ENCODE measurements around the gene PRRG3.
A peak's percentile ranks its signal among the peaks of the same experiment; 100 is the strongest.

PRRG3 gene

GRCh38 chrX:151710457-151710856 lies 15.2 kb downstream of the PRRG3 start:
- DNase-seq, result no peak

GRCh38 chrX:151711154-151711553 lies 15.9 kb downstream of the PRRG3 start:
- no peak for DNase-seq

- peak; percentile 0 for DNase-seq
Observed at GRCh38 chrX:151711787-151712186, 16.5 kb downstream of the PRRG3 start.

GRCh38 chrX:151712253-151712652 lies 17.0 kb downstream of the PRRG3 start:
- no peak for DNase-seq

- peak; percentile 10 for DNase-seq
Observed at GRCh38 chrX:151713849-151714248, 18.6 kb downstream of the PRRG3 start.

- DNase-seq, result no peak
Observed at GRCh38 chrX:151714362-151714761, 19.1 kb downstream of the PRRG3 start.

GRCh38 chrX:151715752-151716151 lies 20.5 kb downstream of the PRRG3 start, which contains the start of gene FATE1:
Gene FATE1 (plus strand): TSS chrX:151716035. CDS start chrX:151716120, 85 bp downstream.
- no peak for DNase-seq

GRCh38 chrX:151722241-151722846 lies 27.1 kb downstream of the PRRG3 start:
- DNase-seq, result peak; percentile 10

GRCh38 chrX:151723156-151723760 lies 28.0 kb downstream of the PRRG3 start:
- DNase-seq, result no peak

- no peak for DNase-seq
Observed at GRCh38 chrX:151724563-151725337, 29.5 kb downstream of the PRRG3 start.

GRCh38 chrX:151725338-151725614 lies 30.0 kb downstream of the PRRG3 start:
- DNase-seq, result no peak

GRCh38 chrX:151726751-151727150 lies 31.5 kb downstream of the PRRG3 start:
- DNase-seq, result no peak

GRCh38 chrX:151727346-151727745 lies 32.1 kb downstream of the PRRG3 start:
- no peak for DNase-seq

- DNase-seq, result no peak
Observed at GRCh38 chrX:151729056-151729725, 33.9 kb downstream of the PRRG3 start.

GRCh38 chrX:151734446-151734845 lies 39.2 kb downstream of the PRRG3 start, which contains the start of gene CNGA2:
Gene CNGA2 (plus strand): TSS chrX:151734746. CDS start chrX:151738484, 3,738 bp downstream.
- DNase-seq, result no peak

- DNase-seq, result no peak
Observed at GRCh38 chrX:151735219-151735618, 40.0 kb downstream of the PRRG3 start.

GRCh38 chrX:151736685-151737084 lies 41.4 kb downstream of the PRRG3 start:
- no peak for DNase-seq

GRCh38 chrX:151737494-151737893 lies 42.2 kb downstream of the PRRG3 start:
- DNase-seq, result no peak

GRCh38 chrX:151738751-151739150 lies 43.5 kb downstream of the PRRG3 start:
- DNase-seq, result no peak

GRCh38 chrX:151741606-151742005 lies 46.3 kb downstream of the PRRG3 start:
- no peak for DNase-seq

GRCh38 chrX:151742311-151742710 lies 47.1 kb downstream of the PRRG3 start:
- DNase-seq, result no peak

GRCh38 chrX:151743651-151744470 lies 48.6 kb downstream of the PRRG3 start:
- DNase-seq, result no peak

- no peak for DNase-seq
Observed at GRCh38 chrX:151745651-151746050, 50.4 kb downstream of the PRRG3 start.

All from NCI-H69 (cell line).